Vagina (tissue), 2 donors: Measurements from ENCODE around the gene CCDC34.

Source experiments
- POLR2A ChIP-seq, 2 donors: fragments of 450-650 bp; IDR thresholded peaks; one replicate each; pipeline ENCODE4 v1.6.1; 2017; ENCODE audit warnings: antibody characterized with exemption in 2 of 2, mild to moderate bottlenecking in 2 of 2, moderate library complexity in 2 of 2
- POLR2AphosphoS5 ChIP-seq, 2 donors: sonication (generic); formaldehyde crosslinking; IDR thresholded peaks; one replicate each; pipeline ENCODE4 v1.9.0; 2017; ENCODE audit warnings: antibody characterized with exemption in 2 of 2, mild to moderate bottlenecking in 2 of 2, low read depth in 1 of 2; ENCODE audit not compliant: insufficient read depth in 1 of 2

DNA sequence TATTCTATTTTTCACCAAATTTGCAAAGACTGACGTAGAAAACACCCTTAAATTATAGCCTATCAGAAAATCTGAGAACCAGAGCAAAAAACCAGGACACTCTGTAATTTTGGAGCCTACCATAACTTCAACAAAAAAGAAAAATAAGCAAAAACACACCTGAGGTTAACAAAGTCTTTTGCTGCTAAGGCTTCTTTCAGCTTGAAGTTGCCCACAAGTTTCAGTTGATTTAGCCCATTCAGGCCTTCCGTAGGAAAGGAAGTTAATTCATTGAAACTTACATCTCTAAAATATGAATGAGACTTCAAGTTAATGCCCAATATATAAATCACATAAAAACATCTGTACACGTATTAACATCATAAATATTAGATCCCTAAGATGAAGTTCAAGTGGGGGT is 10.4 kb upstream of the CCDC34 start:
- TF ChIP-seq POLR2A (IDR thresholded peaks at IDR 0.05) (no peak), POLR2AphosphoS5 (IDR thresholded peaks at IDR 0.05; ENCODE audit: insufficient read depth in 1 of 2, low read depth in 1 of 2) (no peak)
